ENCODE measurements around the gene C20orf202.

C20orf202 gene

GRCh38 chr20:1255675-1256074, 52.4 kb downstream of the C20orf202 start:
- no peak for DNase-seq

All from stimulated activated CD4-positive, alpha-beta T cell treated with anti-CD3 and anti-CD28 coated beads, Interleukin-1b, Interleukin-23, amount 100 ng/mL, for 48 hours (primary cell).